ENCODE data around the gene TXNIP.

The TXNIP gene

DNA sequence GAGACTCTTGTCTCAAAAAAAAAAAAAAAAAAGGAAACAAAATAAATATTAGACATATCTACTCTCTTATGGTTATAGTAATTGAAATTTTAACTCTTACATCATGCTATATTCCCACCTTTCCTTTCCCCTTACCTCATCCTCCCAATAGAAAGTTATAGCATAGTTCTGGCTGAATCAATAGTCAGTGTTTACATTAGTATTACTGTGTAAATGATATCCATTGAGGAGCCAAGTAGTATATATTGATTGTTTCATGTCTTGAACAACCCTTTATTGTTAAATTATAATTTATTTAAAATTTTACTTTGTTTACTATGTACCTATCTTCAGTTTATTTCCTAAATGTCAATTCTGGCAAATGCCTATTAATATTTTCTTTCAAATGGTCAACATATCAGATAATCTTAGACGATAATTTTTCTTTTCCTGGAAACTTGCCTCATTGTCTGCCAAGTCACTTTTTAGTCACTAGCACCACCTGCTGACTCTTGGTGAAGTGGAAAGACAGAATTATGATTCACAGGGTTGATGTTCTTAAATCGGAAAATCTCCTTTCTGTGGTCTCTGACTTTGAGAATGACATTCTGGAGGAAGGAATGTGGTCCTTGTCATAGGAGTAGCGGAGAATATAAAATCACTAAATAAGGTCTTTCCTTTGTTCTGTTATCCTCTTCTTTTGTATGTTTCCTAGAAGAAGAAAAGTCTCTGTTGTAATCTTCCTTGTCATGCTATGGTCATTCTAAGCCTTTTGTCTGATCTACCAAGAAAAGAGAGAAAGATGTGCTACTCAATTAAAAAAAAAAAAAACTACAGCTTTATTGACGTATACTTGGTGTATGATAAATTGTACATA is 16.6 kb upstream of the TXNIP start:
- peak in 3 of 14 donors; percentile 12 to 23 (median 15) for DNase-seq

DNA sequence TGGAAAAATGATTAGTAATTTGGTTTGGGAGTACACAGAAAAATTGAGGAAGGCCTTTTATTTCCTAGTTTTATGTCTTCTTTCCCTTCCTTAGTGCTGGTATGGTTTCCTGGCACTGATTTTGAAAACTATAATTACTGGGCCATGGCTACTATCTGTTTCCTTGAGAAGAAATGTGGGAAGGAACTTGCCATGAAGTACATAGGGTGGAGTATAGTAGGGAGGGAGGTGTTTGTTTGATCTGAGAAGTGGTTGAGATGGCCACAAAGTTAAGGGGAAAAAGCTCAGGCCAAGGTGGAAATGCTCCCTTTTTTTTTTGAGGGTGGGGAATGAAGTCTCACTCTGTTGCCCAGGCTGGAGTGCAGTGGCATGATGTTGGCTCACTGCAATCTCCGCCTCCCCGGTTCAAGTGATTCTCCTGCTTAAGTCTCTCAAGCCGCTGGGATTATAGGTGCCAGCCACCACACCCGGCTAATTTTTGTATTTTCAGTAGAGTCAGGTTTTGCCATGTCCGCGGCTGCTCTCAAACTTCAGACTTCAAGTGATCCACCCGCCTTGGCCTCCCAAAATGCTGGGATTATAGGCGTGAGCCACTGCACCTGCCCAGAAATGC is 13.9 kb upstream of the TXNIP start:
- DNase-seq, result no peak

- no peak for DNase-seq
Measured at GRCh38 chr1:146007489-146008133, 11.2 kb upstream of the TXNIP start.

- DNase-seq, result no peak
Measured at GRCh38 chr1:146001709-146002108, 5.3 kb upstream of the TXNIP start.

DNA sequence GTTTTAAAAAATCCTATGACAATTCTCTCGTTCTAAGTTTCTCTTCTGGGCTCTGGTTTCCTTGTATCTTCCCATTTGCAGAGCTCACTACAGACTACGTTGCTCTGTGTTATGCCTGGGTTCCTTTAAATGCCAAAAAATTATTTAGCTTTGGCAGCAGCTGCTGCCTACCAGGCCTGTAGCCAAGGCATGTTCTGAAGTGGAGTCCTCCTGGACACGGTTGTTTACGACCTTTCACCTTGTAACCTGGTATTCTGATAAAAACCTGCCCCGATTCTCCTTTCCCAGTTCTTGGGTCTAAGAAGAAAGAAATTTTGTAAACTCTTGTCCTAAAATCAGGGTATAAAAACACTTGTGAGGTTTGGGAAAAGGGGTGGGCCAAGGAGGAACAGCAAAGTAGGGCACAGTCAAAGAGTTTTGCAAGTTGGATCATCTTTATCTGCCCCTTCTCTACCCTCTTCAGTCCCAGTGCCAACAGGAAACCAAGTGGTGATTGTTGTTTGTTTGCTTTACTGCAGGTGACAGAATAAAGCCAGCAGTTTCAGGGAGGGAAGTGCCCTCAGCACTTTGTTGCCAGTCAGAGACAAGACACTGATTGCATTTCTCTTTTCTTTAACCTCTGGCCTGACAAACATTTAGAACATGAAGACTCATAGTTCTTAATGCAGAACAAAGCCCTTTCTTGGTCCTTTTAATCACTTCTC is 3.1 kb upstream of the TXNIP start:
- peak in 1 of 14 donors; percentile 76 for DNase-seq

GRCh38 chr1:145997718-145998023 is 1.3 kb upstream of the TXNIP start:
- DNase-seq, result no peak

GRCh38 chr1:145997016-145997717 is 788 bp upstream of the TXNIP start:
- peak in 5 of 14 donors; percentile 61 to 82 (median 79) for DNase-seq

DNA sequence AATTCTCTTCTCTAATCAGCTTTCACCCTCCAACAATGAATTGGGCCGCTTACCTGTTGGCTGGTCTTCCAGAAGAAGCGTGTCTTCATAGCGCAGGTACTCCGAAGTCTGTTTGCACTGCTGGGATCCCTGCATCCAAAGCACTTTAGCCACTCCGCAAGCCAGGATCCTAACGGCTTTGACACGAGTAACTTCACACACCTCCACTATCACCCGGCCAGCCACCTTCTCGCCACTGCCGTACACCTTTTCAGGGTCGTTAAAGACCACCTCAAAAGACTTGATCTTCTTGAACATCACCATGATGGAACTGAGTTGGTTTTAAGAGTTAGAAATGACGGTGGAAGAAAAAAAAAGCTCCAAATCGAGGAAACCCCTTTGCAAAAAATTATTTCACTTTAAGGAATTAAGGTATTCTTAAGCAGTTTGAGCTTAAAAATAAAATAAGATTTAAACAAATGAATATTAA is 381 bp downstream of the TXNIP start:
- peak in 2 of 14 donors; percentile 14 to 41 for DNase-seq

DNA sequence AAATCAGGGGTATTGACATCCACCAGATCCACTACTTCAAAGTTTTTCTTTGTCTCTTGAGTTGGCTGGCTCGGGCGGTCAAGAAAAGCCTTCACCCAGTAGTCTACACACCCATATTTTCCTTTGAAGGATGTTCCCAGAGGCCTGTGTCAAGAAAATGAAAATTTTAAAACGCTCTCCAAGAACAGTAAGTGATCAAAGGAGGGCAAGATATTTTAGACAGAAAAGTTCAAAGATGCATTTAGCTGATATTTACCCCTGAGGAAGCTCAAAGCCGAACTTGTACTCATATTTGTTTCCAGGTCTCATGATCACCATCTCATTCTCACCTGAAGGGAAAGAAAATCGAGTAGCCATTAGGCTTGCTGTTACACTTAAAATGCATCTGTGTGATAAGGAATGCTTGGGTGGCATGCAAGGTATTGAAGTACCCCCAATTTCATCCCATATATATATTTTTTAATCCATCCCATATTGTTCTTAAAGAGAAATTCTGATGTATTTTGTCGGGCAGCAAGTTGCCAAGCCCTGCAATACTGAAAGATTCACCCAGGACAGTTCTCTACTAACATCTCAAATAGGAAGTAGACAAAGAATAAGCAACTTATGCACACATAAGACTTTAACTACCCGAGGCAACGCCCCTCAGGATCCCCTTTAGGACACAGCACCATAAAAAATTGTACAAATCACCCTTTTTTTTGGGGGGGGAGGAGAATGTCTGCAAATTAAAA is 1.1 kb downstream of the TXNIP start:
- DNase-seq, result peak in 1 of 14 donors; percentile 37

- DNase-seq, result peak in 3 of 14 donors; percentile 14 to 35 (median 33)
Measured at GRCh38 chr1:145994391-145995120, 1.8 kb downstream of the TXNIP start.

DNA sequence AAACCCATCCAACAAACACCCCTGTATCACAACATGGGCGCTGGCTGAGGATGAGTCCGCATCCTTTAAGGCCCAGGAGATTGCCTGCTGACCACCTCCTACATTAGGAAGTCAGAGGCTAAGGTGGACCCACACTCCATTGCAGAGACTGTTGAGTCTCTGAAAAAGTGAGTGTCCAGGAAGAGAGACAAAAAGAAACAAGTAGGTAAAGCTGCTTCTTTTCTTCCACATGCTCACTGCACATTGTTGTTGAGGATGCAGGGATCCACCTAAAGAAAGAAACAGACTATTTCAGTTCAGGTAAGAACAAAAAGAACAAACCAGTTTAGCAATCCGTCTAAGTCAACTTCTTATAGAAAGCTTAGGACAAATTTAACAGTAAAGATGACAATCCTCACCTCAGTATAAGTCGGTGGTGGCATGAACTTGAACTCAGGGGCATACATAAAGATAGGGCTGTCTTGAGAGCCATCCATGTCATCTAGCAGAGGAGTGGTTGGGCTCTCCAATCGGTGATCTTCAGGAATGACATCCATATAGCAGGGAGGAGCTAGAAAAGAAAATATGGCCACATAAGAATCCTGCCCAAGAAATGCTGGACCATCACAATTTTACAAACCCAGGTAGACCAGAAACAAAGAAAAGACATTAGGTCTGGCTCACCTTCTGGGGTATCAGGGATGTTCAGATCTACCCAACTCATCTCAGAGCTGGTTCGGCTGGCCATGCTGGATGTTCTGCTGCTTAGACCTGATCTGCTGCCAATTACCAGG is 2.6 kb downstream of the TXNIP start:
- DNase-seq, result no peak

DNA sequence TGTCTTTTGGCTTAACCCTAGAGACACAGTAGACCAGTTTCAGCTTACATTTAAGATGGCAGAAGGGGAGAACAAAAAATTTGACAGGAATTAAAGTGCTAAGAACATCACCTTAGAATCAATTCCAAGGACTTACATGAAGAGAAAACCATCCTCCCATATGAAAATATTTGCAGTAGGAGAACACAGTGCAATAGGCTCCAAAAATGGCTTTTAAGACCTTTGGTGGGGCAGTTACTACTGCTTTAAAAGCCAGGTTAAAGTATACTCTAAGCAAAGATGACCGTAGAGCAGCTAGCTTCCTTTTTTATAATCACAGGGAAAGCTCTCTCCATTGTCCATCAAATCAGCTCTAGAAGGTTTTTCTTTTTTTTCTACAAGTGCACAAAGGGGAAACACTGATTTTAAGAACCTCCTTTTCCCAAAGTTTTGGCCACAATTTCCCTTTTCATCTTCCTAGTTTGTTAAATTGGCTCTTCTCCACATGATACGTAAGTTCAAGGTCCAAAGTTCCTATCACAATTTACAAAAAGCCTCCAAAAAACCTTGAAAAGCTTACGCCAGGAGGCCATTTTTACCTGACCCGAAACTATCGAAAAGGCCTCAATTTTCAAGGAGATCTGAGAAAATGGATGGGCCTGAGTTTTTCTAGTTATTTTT is 3.3 kb downstream of the TXNIP start:
- DNase-seq, result no peak

GRCh38 chr1:145992502-145992936 is 3.9 kb downstream of the TXNIP start:
- no peak for DNase-seq

- DNase-seq, result no peak
Measured at GRCh38 chr1:145991735-145992412, 4.5 kb downstream of the TXNIP start.

DNA sequence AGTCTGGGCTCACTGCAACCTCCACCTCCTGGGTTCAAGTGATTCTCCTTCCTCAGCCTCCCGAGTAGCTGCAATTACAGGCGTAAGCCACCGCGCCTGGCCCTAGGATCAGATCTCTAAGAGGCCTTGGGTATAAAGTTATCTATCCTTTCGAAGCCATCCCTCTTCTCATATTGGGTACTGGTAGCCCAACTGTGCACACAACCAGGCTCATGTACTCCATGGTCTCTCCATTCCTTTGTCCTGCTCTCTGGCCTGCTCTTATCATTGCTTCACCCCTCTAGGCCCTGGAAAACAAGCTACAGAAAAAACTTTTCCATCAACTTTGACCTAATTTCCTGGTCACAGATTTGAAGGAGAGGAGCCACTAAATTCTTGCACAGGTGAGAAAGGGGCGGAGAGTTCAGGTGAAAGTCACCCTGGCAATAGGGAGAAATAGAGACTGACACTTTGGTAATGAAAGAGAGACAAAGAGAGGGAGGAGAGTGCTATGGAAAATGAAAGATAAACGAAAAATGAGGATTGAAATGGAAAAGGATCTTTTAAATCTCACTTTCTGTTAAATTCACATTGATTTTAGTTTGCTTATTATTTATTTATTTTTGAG is 6.0 kb downstream of the TXNIP start:
- no peak for DNase-seq

- DNase-seq, result no peak
Measured at GRCh38 chr1:145988773-145989172, 7.6 kb downstream of the TXNIP start.

DNA sequence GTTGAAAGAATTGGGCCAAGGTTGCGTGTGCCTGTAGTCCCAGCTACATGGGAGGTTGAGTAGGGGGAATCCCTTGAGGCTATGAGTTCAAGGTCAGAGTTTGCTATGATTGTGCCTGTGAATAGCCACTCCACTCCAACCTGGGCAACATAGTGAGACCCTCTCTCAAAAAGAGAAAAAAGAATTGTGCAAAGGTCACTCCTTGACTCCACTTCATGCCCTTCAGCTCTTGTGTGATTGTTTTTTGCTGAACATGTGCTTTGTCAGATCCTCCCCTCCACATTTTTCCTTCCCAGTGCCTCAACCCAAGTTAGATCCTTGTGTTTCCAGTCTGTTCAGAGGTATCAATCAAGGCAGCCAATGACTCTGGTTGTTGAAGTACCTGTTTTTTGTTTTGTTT is 8.5 kb downstream of the TXNIP start:
- no peak for DNase-seq

DNA sequence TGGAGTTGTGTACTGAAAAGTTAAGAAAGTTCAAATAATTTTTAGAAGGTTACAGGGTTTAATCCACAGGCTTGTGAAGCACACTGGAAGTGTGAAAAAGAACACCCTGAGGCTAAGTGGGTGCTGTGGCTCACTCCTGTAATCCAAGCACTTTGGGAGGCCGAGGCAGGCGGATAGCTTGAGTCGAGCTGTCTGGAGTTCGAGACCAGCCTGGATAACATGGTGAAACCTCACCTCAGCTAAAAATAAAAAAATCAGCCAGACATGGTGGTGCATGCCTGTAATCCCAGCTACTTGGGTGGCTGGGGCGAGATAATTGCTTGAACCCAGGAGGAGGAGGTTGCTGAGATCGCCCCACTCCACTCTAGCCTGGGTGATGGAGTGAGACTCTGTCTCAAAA is 9.8 kb downstream of the TXNIP start:
- no peak for DNase-seq
